ENCODE results near the gene APBA1.

DNA sequence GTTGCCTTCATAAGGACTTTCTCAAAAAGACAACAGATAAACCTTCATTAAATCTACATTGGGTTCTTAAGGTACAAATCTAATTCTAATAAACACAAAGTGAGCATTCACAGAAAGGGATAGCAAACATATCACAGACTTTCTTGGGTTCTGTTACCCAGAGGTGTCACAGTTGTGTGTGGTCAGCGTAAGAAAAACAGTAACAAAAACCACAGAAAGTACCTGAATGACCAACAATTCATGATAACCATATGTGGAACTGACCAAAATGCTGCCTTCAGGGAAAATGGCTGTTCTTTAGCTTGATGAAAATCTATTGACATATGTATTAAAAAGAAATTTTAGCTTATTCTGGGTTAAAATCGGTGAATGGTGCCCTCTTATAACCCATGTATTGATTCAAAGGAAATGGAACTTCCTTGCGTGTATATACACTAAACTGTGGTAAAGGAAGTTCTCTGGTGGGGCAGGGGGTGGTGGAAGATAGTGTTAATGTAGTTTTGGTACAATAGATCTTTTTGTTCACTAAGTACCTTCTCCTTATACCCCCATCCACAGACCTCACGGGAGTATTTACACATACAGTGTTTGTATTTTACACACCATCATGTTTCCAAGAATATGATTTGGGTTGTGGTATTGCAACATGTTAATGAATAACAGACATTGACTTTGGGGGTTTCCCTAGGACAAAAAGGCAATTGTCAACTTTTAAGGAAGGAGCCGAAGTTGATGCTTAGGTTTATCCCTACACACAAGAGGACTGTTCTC lies 152.5 kb downstream of the APBA1 start:
- TF ChIP-seq ZNF274 (IDR thresholded peaks at IDR 0.05; ENCODE audit: borderline replicate concordance, extremely low read depth, low read length), result no peak
- no peak for TF ChIP-seq TAF1 (IDR thresholded peaks at IDR 0.05; ENCODE audit: low read depth, low read length)
- TF ChIP-seq, protein P1, sequence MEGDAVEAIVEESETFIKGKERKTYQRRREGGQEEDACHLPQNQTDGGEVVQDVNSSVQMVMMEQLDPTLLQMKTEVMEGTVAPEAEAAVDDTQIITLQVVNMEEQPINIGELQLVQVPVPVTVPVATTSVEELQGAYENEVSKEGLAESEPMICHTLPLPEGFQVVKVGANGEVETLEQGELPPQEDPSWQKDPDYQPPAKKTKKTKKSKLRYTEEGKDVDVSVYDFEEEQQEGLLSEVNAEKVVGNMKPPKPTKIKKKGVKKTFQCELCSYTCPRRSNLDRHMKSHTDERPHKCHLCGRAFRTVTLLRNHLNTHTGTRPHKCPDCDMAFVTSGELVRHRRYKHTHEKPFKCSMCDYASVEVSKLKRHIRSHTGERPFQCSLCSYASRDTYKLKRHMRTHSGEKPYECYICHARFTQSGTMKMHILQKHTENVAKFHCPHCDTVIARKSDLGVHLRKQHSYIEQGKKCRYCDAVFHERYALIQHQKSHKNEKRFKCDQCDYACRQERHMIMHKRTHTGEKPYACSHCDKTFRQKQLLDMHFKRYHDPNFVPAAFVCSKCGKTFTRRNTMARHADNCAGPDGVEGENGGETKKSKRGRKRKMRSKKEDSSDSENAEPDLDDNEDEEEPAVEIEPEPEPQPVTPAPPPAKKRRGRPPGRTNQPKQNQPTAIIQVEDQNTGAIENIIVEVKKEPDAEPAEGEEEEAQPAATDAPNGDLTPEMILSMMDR (IDR thresholded peaks at IDR 0.05; ENCODE audit: control extremely low read depth in 1 of 3, insufficient read depth in 1 of 3, low read depth in 1 of 3, low read length in 3 of 3), result no peak
- no peak for TF ChIP-seq FOSL1 (IDR thresholded peaks at IDR 0.05; ENCODE audit: insufficient read depth, low read depth, low read length)
- TF ChIP-seq TEAD4 (IDR thresholded peaks at IDR 0.05; ENCODE audit: low read depth, low read length), result no peak

All from H1 (cell line).